B cell (primary cell): Measurements from ENCODE around the gene ZNF423.

Experiments used
- CTCF ChIP-seq: fragments of 200-600 bp; IDR thresholded peaks from one replicate; pipeline ENCODE4 v1.8.0; 2022; ENCODE audit warnings: antibody characterized with exemption, mild to moderate bottlenecking
- EZH2 ChIP-seq: IDR thresholded peaks from 2 replicates; pipeline ENCODE4 v1.6.1; 2012; ENCODE audit warnings: borderline replicate concordance, low read depth, mild to moderate bottlenecking, moderate library complexity, low read length; ENCODE audit not compliant: insufficient read depth, poor library complexity, severe bottlenecking

- TF ChIP-seq CTCF (no peak), EZH2 (no peak)
Measured at GRCh38 chr16:49620158-49620868, 235.6 kb downstream of the ZNF423 start.
